Measurements from ENCODE around the gene SLC2A1.

DNA sequence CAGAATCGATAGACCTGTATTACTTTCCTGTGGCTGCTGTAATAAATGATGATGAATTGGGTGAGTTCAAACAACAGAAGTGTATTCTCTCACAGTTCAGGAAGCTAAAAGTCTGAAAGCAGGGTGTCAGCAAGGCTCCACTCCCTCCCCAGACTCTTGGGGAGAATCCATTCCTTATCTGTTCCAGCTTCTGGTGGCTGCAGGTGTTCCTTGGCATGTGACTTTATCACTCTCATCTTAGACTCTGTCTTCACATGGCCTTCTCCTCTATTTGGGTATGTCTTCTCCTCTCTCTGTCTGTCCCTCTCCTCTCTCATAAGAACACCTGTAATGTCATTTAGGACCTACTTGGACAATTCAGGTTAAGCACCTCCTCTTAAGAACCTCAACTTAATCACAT lies 44.1 kb upstream of the SLC2A1 start:
- TF ChIP-seq, protein P1, sequence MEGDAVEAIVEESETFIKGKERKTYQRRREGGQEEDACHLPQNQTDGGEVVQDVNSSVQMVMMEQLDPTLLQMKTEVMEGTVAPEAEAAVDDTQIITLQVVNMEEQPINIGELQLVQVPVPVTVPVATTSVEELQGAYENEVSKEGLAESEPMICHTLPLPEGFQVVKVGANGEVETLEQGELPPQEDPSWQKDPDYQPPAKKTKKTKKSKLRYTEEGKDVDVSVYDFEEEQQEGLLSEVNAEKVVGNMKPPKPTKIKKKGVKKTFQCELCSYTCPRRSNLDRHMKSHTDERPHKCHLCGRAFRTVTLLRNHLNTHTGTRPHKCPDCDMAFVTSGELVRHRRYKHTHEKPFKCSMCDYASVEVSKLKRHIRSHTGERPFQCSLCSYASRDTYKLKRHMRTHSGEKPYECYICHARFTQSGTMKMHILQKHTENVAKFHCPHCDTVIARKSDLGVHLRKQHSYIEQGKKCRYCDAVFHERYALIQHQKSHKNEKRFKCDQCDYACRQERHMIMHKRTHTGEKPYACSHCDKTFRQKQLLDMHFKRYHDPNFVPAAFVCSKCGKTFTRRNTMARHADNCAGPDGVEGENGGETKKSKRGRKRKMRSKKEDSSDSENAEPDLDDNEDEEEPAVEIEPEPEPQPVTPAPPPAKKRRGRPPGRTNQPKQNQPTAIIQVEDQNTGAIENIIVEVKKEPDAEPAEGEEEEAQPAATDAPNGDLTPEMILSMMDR (IDR thresholded peaks at IDR 0.05 in 8 of 11, conservative IDR thresholded peaks at IDR 0.05 in 3 of 11): no peak
- TF ChIP-seq POLR2A (IDR thresholded peaks at IDR 0.05): no peak
